ENCODE results near the gene TSC22D1. TPM values are rescaled to one million over a fixed set of nuclear protein-coding genes. Genes with fewer than 3 reads are reported as not detected.
A peak's percentile ranks its signal among the peaks of the same experiment; 100 is the strongest.

The TSC22D1 gene
- total and polyA plus RNA-seq, 2 experiments from 2014 or later: 173 to 195 TPM

- no peak overlapping the region for H3K27ac ChIP-seq
- H3K9me2 ChIP-seq (replicated peaks; ENCODE audit: insufficient read depth): no peaks in the 10 kb centered on the region
- no peak overlapping the region for H2AFZ ChIP-seq
- DNase-seq (ENCODE audit: low spot score): no peak
- H3K4me2 ChIP-seq: no peak overlapping the region
- H3K4me1 ChIP-seq (ENCODE audit: insufficient read depth): peaks cover 4% of the 10 kb centered on the region
- no peak for TF ChIP-seq EZH2 (IDR thresholded peaks at IDR 0.05; ENCODE audit: borderline replicate concordance)
- no peak for TF ChIP-seq CTCF (IDR thresholded peaks at IDR 0.05; ENCODE audit: poor library complexity)
- no peak for TF ChIP-seq EZH2phosphoT487 (IDR thresholded peaks at IDR 0.05; ENCODE audit: low read depth, severe bottlenecking, unreplicated experiment)
- H4K20me1 ChIP-seq (ENCODE audit: insufficient read depth, poor library complexity, severe bottlenecking): peaks cover 9% of the 10 kb centered on the region
- H3K27me3 ChIP-seq: no peaks in the 10 kb centered on the region
- no peak overlapping the region for H3K4me3 ChIP-seq
- peaks cover 56% of the 10 kb centered on the region for H3K79me2 ChIP-seq
- 89% methylated on average over 1 of the region's 1 CpG for WGBS (ENCODE audit: low lambda C conversion rate, missing lambda C conversion rate)
- no peaks in the 10 kb centered on the region for H3K36me3 ChIP-seq (replicated peaks; ENCODE audit: insufficient read depth, low read depth)
- no peaks in the 10 kb centered on the region for H3K9me3 ChIP-seq (ENCODE audit: low read depth)
These were observed 30.0 kb downstream of the TSC22D1 start for GRCh38 chr13:44546164-44546563.

GRCh38 chr13:44543369-44543768 lies 32.8 kb downstream of the TSC22D1 start:
- 64% methylated on average over 3 of the region's 3 CpGs for WGBS (ENCODE audit: low lambda C conversion rate, missing lambda C conversion rate)

GRCh38 chr13:44542361-44542760 lies 33.8 kb downstream of the TSC22D1 start:
- Histone ChIP-seq H3K36me3 (replicated peaks; ENCODE audit: insufficient read depth, low read depth) (no peaks in the 10 kb centered on the region), H2AFZ (no peak overlapping the region), H3K79me2 (peaks cover 36% of the 10 kb centered on the region), H3K9me2 (replicated peaks; ENCODE audit: insufficient read depth) (no peaks in the 10 kb centered on the region), H3K27me3 (no peaks in the 10 kb centered on the region), H3K4me3 (no peak overlapping the region), H3K4me1 (ENCODE audit: insufficient read depth) (peaks cover 4% of the 10 kb centered on the region), H3K27ac (no peak overlapping the region), H3K9me3 (ENCODE audit: low read depth) (no peaks in the 10 kb centered on the region), H4K20me1 (ENCODE audit: insufficient read depth, poor library complexity, severe bottlenecking) (peaks cover 5% of the 10 kb centered on the region), H3K4me2 (no peak overlapping the region)
- TF ChIP-seq EZH2phosphoT487 (IDR thresholded peaks at IDR 0.05; ENCODE audit: low read depth, severe bottlenecking, unreplicated experiment): no peak
- TF ChIP-seq EZH2 (IDR thresholded peaks at IDR 0.05; ENCODE audit: borderline replicate concordance): no peak
- no peak for TF ChIP-seq CTCF (IDR thresholded peaks at IDR 0.05; ENCODE audit: poor library complexity)
- 71% methylated on average over 3 of the region's 3 CpGs for WGBS (ENCODE audit: low lambda C conversion rate, missing lambda C conversion rate)
- no peak for DNase-seq (ENCODE audit: low spot score)

More at GRCh38 chr13:44543369-44543768, 32.8 kb downstream of the TSC22D1 start:
- Histone ChIP-seq H3K79me2 (peaks cover 38% of the 10 kb centered on the region), H2AFZ (no peak overlapping the region), H3K27ac (no peak overlapping the region), H4K20me1 (ENCODE audit: insufficient read depth, poor library complexity, severe bottlenecking) (peaks cover 5% of the 10 kb centered on the region), H3K36me3 (replicated peaks; ENCODE audit: insufficient read depth, low read depth) (no peaks in the 10 kb centered on the region), H3K4me1 (ENCODE audit: insufficient read depth) (peaks cover 4% of the 10 kb centered on the region), H3K4me2 (peak overlapping the region; percentile 16), H3K27me3 (no peaks in the 10 kb centered on the region), H3K9me2 (replicated peaks; ENCODE audit: insufficient read depth) (no peaks in the 10 kb centered on the region), H3K4me3 (no peak overlapping the region), H3K9me3 (ENCODE audit: low read depth) (no peaks in the 10 kb centered on the region)
- TF ChIP-seq EZH2phosphoT487 (IDR thresholded peaks at IDR 0.05; ENCODE audit: low read depth, severe bottlenecking, unreplicated experiment) (no peak), EZH2 (IDR thresholded peaks at IDR 0.05; ENCODE audit: borderline replicate concordance) (no peak), CTCF (IDR thresholded peaks at IDR 0.05; ENCODE audit: poor library complexity) (no peak)
- DNase-seq (ENCODE audit: low spot score): no peak

- Histone ChIP-seq H3K4me2 (no peak overlapping the region), H3K4me3 (no peak overlapping the region), H4K20me1 (ENCODE audit: insufficient read depth, poor library complexity, severe bottlenecking) (peaks cover 5% of the 10 kb centered on the region), H3K27me3 (no peaks in the 10 kb centered on the region), H3K27ac (no peak overlapping the region), H3K9me3 (ENCODE audit: low read depth) (no peaks in the 10 kb centered on the region), H3K4me1 (ENCODE audit: insufficient read depth) (peaks cover 4% of the 10 kb centered on the region), H3K79me2 (peaks cover 33% of the 10 kb centered on the region), H3K36me3 (replicated peaks; ENCODE audit: insufficient read depth, low read depth) (no peaks in the 10 kb centered on the region), H3K9me2 (replicated peaks; ENCODE audit: insufficient read depth) (no peaks in the 10 kb centered on the region), H2AFZ (no peak overlapping the region)
- TF ChIP-seq EZH2 (IDR thresholded peaks at IDR 0.05; ENCODE audit: borderline replicate concordance) (no peak), CTCF (IDR thresholded peaks at IDR 0.05; ENCODE audit: poor library complexity) (no peak), EZH2phosphoT487 (IDR thresholded peaks at IDR 0.05; ENCODE audit: low read depth, severe bottlenecking, unreplicated experiment) (no peak)
- WGBS (ENCODE audit: low lambda C conversion rate, missing lambda C conversion rate): 87% methylated on average over 1 of the region's 1 CpG
- no peak for DNase-seq (ENCODE audit: low spot score)
These were observed 34.5 kb downstream of the TSC22D1 start for GRCh38 chr13:44541601-44542000.

Measured in hepatocyte (in vitro differentiated cells).